ENCODE measurements around the gene HSP90AB1. TPM values are rescaled to one million over a fixed set of nuclear protein-coding genes. Genes with fewer than 3 reads are reported as not detected.

HSP90AB1 gene
- 797 and 832 TPM in 2 replicates for total RNA-seq (ENCODE audit: low replicate concordance)

GRCh38 chr6:44246663-44247337 lies at the start of gene HSP90AB1:
Gene HSP90AB1, plus strand, starts transcription at chr6:44247101. Its CDS starts 1,529 bp downstream, at chr6:44248630.
- peak within 1 kb of the TSS; percentile 79 for H3K4me3 ChIP-seq (ENCODE audit: low read depth, low read length)
- TF ChIP-seq CTCF (IDR thresholded peaks at IDR 0.05; ENCODE audit: insufficient read depth, low read length), result no peak

GRCh38 chr6:44198684-44199083 lies 48.2 kb upstream of the HSP90AB1 start:
- no peak overlapping the region for H3K4me3 ChIP-seq (ENCODE audit: low read depth, low read length)
- no peak for TF ChIP-seq CTCF (IDR thresholded peaks at IDR 0.05; ENCODE audit: insufficient read depth, low read length)
- DNase-seq (ENCODE audit: low read depth), result no peak

More at GRCh38 chr6:44246663-44247337, at the start of gene HSP90AB1:
- peak; percentile 98 for DNase-seq (ENCODE audit: low read depth)

GRCh38 chr6:44199883-44200282 lies 47.0 kb upstream of the HSP90AB1 start:
- TF ChIP-seq CTCF (IDR thresholded peaks at IDR 0.05; ENCODE audit: insufficient read depth, low read length), result no peak
- no peak overlapping the region for H3K4me3 ChIP-seq (ENCODE audit: low read depth, low read length)
- no peak for DNase-seq (ENCODE audit: low read depth)

- no peak for DNase-seq (ENCODE audit: low read depth)
- TF ChIP-seq CTCF (IDR thresholded peaks at IDR 0.05; ENCODE audit: insufficient read depth, low read length), result no peak
These were observed 45.7 kb upstream of the HSP90AB1 start for GRCh38 chr6:44201200-44201599.

GRCh38 chr6:44201638-44202303 lies 45.1 kb upstream of the HSP90AB1 start:
- TF ChIP-seq CTCF (IDR thresholded peaks at IDR 0.05; ENCODE audit: insufficient read depth, low read length), result no peak
- no peak for DNase-seq (ENCODE audit: low read depth)
- H3K4me3 ChIP-seq (ENCODE audit: low read depth, low read length), result no peak overlapping the region

More at GRCh38 chr6:44201200-44201599, 45.7 kb upstream of the HSP90AB1 start:
- no peak overlapping the region for H3K4me3 ChIP-seq (ENCODE audit: low read depth, low read length)

GRCh38 chr6:44202332-44202971 lies 44.4 kb upstream of the HSP90AB1 start:
- H3K4me3 ChIP-seq (ENCODE audit: low read depth, low read length), result no peak overlapping the region
- no peak for DNase-seq (ENCODE audit: low read depth)
- no peak for TF ChIP-seq CTCF (IDR thresholded peaks at IDR 0.05; ENCODE audit: insufficient read depth, low read length)
